Lower leg skin (tissue), 4 donors: ENCODE measurements around the gene TMEM212. TPM values are rescaled to one million over a fixed set of nuclear protein-coding genes. Genes with fewer than 3 reads are reported as not detected.

Experiments used
- DNase-seq, 2 donors: peaks; one replicate each; pipeline ENCODE4 v3.0.0-alpha.2; 2019; ENCODE audit warnings: low spot score in 2 of 2
- H3K4me3 ChIP-seq: fragments of 200-600 bp; sonication (generic); 2 replicates; pipeline ENCODE4 v1.5.1; 2017; ENCODE audit warnings: mild to moderate bottlenecking, low read depth; ENCODE audit not compliant: poor library complexity, severe bottlenecking
- POLR2A ChIP-seq, 2 donors: fragments of 450-650 bp; IDR thresholded peaks; one replicate each; pipeline ENCODE4 v1.6.1; 2016 to 2017; ENCODE audit warnings: antibody characterized with exemption in 2 of 2, mild to moderate bottlenecking in 1 of 2, moderate library complexity in 1 of 2
- whole genome bisulfite sequencing, 2 donors: methylation state at CpG; one replicate each; pipeline ENCODE4 v1.1.5; 2018; 5-methylcytosine and 5-hydroxymethylcytosine counted together
- intact Hi-C: fragments of 100-400 bp; cut with DNase I; formaldehyde crosslinking; loops from one replicate; pipeline ENCODE4 v1.15.0; 2023; ENCODE audit warnings: low total_unique reads
- total RNA-seq, 4 donors: library from RNA; depleted of rRNA; stranded (reverse); fragments of >200 nt; gene quantifications; one replicate each; pipeline ENCODE4 v1.1.0, GENCODE V29; 2016
- TF ChIP-seq, protein P1 (sequence below), 3 donors: fragments of 450-650 bp; IDR thresholded peaks; one replicate each; pipeline ENCODE4 v1.5.1; 2016; ENCODE audit warnings: antibody characterized with exemption in 3 of 3, mild to moderate bottlenecking in 3 of 3, moderate library complexity in 2 of 3

The TMEM212 gene
- total RNA-seq, 4 donors from 2014 or later = not detected

DNA sequence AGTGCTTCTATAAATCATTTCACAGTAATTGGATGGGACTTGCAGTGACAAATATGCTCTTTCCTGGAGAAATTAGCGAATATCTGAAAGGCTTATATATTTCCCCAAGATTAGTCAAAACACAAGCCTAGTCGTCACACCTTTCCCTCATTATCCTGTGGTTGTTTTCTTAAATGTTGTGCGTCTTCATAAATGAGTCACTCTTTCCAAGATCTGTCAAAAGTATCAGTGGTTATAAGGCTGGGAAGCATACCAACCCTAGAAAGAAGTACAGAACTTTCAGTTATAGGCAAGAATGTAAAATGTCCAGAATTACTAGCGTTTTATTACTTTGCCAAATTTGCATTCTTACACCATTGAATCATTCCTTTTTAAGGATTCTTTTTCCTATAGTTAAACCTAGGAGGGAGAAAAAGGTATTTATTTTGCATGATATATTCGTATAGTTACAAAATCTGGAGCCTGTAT is 33.6 kb downstream of the TMEM212 start:
- intact Hi-C loops = no loop called here
- TF ChIP-seq POLR2A (IDR thresholded peaks at IDR 0.05) = no peak
- TF ChIP-seq, protein P1, sequence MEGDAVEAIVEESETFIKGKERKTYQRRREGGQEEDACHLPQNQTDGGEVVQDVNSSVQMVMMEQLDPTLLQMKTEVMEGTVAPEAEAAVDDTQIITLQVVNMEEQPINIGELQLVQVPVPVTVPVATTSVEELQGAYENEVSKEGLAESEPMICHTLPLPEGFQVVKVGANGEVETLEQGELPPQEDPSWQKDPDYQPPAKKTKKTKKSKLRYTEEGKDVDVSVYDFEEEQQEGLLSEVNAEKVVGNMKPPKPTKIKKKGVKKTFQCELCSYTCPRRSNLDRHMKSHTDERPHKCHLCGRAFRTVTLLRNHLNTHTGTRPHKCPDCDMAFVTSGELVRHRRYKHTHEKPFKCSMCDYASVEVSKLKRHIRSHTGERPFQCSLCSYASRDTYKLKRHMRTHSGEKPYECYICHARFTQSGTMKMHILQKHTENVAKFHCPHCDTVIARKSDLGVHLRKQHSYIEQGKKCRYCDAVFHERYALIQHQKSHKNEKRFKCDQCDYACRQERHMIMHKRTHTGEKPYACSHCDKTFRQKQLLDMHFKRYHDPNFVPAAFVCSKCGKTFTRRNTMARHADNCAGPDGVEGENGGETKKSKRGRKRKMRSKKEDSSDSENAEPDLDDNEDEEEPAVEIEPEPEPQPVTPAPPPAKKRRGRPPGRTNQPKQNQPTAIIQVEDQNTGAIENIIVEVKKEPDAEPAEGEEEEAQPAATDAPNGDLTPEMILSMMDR (IDR thresholded peaks at IDR 0.05) = no peak
- H3K4me3 ChIP-seq = no peak overlapping the region
- DNase-seq = no peak
- 23 to 29% methylated on average over 5 of the region's 5 CpGs for WGBS, 2 donors

DNA sequence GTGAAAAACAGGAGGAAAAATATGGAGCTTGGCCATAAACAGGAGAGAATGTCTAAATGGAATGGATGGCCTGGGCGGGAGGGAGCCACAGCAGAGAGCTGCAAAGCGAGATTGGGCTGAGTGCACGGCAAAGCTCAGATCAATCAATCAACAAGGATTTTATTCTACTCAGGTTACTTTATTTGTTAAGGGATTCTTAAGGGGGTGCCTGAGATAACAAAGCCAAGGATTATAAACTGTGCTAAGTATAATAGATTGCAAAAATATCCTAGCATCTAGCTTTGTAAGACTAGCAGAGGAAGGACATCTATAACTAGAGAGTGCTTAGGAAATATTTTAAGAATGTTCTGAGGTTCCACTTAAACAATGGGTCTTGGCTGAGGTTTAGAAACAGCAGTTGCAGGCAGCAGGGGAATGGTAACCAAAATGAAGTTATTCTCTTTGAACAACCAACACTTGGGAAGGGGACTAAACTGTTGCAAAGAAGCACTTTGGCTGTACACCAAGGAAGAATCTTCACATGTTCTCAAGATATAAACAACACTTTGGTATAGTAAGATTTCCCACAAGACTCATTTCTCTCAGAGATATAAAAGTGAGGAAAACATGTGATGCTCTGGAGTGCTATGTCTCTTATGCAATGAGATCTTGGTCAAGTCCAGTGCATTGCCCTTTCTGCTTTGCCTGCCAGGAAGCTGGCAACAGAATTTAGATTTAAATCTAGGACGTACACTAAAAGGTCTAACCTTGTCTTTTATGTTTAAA is 35.5 kb downstream of the TMEM212 start:
- 71 to 80% methylated on average over 4 of the region's 4 CpGs for WGBS, 2 donors
- intact Hi-C loops = no loop called here
- no peak for TF ChIP-seq POLR2A (IDR thresholded peaks at IDR 0.05)
- TF ChIP-seq, protein P1 (IDR thresholded peaks at IDR 0.05) = no peak
- no peak for DNase-seq
- H3K4me3 ChIP-seq = no peak overlapping the region

DNA sequence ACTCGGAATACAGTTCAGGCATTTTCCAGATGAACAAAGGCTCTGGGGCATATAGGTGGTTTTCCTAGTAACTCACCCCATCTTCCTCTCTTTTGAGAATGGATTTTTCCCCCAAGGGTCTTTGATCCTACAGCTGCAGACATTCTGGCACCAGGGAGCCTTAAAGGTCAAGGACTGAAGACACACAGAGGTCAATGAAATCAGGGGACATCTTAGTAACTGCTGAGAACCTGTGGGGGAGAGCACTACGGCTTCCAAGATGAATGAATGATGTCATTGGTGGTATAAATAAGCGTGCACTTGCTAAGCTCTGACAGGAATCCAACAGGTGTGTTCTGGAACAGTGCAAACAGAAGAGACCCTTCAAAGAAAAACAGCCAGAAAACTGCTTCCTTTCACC is 36.3 kb downstream of the TMEM212 start:
- no peak for DNase-seq
- TF ChIP-seq, protein P1 (IDR thresholded peaks at IDR 0.05) = no peak
- no peak for TF ChIP-seq POLR2A (IDR thresholded peaks at IDR 0.05)
- H3K4me3 ChIP-seq = no peak overlapping the region
- WGBS, 2 donors = 91 to 97% methylated on average over 3 of the region's 3 CpGs
- intact Hi-C loops = no loop called here

DNA sequence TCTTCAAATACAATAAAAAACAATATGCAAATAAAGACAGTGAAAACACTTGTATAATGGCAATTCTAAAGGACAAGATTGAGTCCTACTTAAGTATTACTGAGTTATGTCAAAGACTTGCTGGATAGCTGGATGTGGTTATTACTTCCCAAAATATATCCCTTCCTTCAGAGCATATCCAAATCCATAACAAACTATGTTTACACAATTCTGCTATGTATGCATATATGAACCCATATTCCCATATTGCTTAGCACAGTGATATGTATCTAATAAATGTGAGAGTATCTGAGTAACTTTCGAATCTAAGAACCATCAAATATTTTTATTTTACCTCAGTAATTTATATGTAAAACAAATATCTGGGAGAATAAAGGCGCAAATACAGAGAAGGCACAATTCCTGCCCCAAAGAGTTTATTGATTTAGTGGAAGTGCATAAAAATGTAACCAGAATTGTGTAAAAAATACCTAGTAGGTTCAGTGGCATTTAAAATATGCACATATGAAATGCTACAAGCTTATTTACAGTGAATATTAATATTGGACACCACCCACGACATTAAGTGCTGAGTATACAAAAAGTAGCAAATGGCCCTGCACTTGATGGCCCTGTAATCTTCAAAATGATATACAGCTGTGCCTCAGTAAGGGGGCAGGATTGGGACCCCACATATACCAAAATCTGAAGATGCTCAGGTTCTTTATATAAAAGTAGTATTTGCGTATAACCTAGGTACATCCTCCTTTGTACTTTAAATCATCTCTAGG is 37.1 kb downstream of the TMEM212 start:
- WGBS, 2 donors = 92 to 93% methylated on average over 4 of the region's 4 CpGs
- intact Hi-C loops = no loop called here
- TF ChIP-seq, protein P1 (IDR thresholded peaks at IDR 0.05) = no peak
- TF ChIP-seq POLR2A (IDR thresholded peaks at IDR 0.05) = no peak
- no peak for DNase-seq
- H3K4me3 ChIP-seq = no peak overlapping the region

DNA sequence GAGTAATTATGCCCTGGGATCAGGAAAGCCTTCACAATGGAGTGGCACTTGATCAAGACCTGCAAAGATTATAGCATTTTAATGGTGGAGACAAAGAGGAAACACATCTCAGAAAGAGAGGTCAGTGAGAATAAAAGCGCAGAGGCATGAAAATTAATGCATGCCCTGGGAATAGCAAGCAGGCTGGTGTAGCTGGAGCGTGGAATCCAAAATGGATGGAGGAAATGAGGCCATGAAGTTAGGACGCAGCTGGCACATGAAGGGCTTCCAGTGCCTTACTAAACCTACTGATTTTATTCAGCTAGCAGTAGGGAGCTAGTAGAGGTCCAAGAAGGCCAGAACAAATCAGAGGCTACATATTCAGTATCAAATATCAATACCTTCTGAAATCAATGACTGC is 38.1 kb downstream of the TMEM212 start:
- no peak overlapping the region for H3K4me3 ChIP-seq
- intact Hi-C loops = no loop called here
- no peak for TF ChIP-seq POLR2A (IDR thresholded peaks at IDR 0.05)
- TF ChIP-seq, protein P1 (IDR thresholded peaks at IDR 0.05) = no peak
- no peak for DNase-seq
- 78 to 85% methylated on average over 3 of the region's 3 CpGs for WGBS, 2 donors
